Left lung (tissue), 10 donors: ENCODE data around the gene NDUFV1. TPM values are rescaled to one million over a fixed set of nuclear protein-coding genes. Genes with fewer than 3 reads are reported as not detected.
"Not testable (repeated sequence)": the region's sequence is repeated elsewhere in the genome, so short reads cannot be mapped to it uniquely, and the experiment has no call there.

Experiments used
- ATAC-seq: fragments of 200-7000 bp; cut with Tn5 transposase; one replicate; pipeline ENCODE4 v1.9.1; 2020; ENCODE audit warnings: moderate library complexity
- DNase-seq, 4 donors: peaks; one replicate each; pipeline ENCODE4 v3.0.0-alpha.2; 2013 to 2020
- H3K27ac ChIP-seq, 2 donors: fragments of 200-600 bp; sonication (generic) in 1 of 2; one replicate each; pipeline versions ENCODE4 v1.5.0 to v1.8.0; 2020 to 2021
- H3K27me3 ChIP-seq, 2 donors: fragments of 200-600 bp; sonication (generic) in 1 of 2; one replicate each; pipeline versions ENCODE4 v1.5.0 to v1.8.0; 2020 to 2021
- H3K36me3 ChIP-seq, 2 donors: fragments of 200-600 bp; sonication (generic) in 1 of 2; one replicate each; pipeline versions ENCODE4 v1.5.0 to v1.8.0; 2020 to 2021
- H3K4me1 ChIP-seq, 2 donors: fragments of 200-600 bp; one replicate each; pipeline ENCODE4 v1.8.0; 2021
- H3K4me3 ChIP-seq, 2 donors: fragments of 200-600 bp; sonication (generic) in 1 of 2; one replicate each; pipeline versions ENCODE4 v1.5.0 to v1.8.0; 2020 to 2021; ENCODE audit warnings: mild to moderate bottlenecking in 1 of 2
- H3K9me3 ChIP-seq, 2 donors: fragments of 200-600 bp; sonication (generic) in 1 of 2; one replicate each; pipeline versions ENCODE4 v1.5.0 to v1.8.0; 2020 to 2021
- intact Hi-C, 2 donors: fragments of 100-400 bp; cut with DNase I; formaldehyde crosslinking; loops; one replicate each; pipeline versions ENCODE4 v1.11.2 to v1.14.2; 2022
- polyA plus RNA-seq, 6 donors: library from polyadenylated mRNA; unstranded; fragments of 120-200 nt; gene quantifications; one replicate each; pipeline ENCODE4 v1.2.1, GENCODE V29; 2013; ENCODE audit not compliant: insufficient read length in 6 of 6
- total RNA-seq, 2 donors: library from RNA; stranded (reverse); fragmentation: NEBNext Ultra II Directional; extraction: Animal tissue kit (Norgen Biotek cat#: 25700); gene quantifications; one replicate each; pipeline ENCODE4 v1.2.1, GENCODE V29; 2021
- TF ChIP-seq, protein P1 (sequence below), 2 donors: fragments of 200-600 bp; sonication (generic) in 1 of 2; IDR thresholded peaks; one replicate each; pipeline versions ENCODE4 v1.5.0 to v1.8.0; 2021; ENCODE audit warnings: antibody characterized with exemption in 2 of 2
- donor health status: DM: no; HTN: yes; CAD: no.
- donor health status: DM: no; HTN: no; CAD: no.

The NDUFV1 gene
- total and polyA plus RNA-seq, 8 donors = 136 to 204 (median 163) TPM

DNA sequence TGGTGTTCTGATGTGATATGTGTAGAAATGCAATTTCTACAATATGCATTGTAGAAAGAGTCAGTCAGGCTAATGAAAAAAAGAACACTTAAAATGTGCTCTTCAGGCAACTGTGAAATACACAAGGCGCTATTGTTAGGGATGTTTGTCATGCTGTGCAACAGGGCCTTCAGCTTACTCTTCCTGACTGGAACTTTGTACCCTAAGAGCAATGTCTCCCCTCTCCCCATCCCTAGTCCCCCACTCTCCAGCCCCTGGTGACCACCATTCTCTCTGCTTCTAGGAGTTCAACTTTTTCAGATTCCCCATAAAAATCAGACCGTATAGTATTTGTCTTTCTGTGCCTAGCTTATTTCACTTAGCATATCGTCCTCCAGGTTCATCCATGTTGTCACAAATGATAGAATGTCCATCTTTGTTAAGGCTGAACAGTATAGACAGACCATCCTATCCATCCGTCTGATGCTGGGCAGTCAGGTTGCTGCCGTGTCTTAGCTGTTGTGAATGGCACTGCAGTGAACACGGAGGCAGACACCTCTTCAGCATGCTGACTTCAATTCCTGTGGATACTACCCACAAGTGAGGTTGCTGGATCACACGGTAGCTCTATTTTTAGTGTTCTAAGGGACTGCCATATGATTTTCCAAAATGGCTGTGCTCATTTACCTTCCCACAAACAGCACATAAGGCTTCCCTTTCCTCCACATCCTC is 10.7 kb downstream of the NDUFV1 start:
- intact Hi-C loops = no loop called here
- TF ChIP-seq, protein P1, sequence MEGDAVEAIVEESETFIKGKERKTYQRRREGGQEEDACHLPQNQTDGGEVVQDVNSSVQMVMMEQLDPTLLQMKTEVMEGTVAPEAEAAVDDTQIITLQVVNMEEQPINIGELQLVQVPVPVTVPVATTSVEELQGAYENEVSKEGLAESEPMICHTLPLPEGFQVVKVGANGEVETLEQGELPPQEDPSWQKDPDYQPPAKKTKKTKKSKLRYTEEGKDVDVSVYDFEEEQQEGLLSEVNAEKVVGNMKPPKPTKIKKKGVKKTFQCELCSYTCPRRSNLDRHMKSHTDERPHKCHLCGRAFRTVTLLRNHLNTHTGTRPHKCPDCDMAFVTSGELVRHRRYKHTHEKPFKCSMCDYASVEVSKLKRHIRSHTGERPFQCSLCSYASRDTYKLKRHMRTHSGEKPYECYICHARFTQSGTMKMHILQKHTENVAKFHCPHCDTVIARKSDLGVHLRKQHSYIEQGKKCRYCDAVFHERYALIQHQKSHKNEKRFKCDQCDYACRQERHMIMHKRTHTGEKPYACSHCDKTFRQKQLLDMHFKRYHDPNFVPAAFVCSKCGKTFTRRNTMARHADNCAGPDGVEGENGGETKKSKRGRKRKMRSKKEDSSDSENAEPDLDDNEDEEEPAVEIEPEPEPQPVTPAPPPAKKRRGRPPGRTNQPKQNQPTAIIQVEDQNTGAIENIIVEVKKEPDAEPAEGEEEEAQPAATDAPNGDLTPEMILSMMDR (IDR thresholded peaks at IDR 0.05) = no peak
- no peak for DNase-seq
- Histone ChIP-seq H3K4me3 (no peak overlapping the region), H3K36me3 (peaks cover 0 to 9% of the 10 kb centered on the region in 2 donors), H3K27ac (no peak overlapping the region), H3K9me3 (no peaks in the 10 kb centered on the region), H3K27me3 (peaks cover 0 to 33% of the 10 kb centered on the region in 2 donors), H3K4me1 (peaks cover 4 to 15% of the 10 kb centered on the region in 2 donors)
- no peak for ATAC-seq

DNA sequence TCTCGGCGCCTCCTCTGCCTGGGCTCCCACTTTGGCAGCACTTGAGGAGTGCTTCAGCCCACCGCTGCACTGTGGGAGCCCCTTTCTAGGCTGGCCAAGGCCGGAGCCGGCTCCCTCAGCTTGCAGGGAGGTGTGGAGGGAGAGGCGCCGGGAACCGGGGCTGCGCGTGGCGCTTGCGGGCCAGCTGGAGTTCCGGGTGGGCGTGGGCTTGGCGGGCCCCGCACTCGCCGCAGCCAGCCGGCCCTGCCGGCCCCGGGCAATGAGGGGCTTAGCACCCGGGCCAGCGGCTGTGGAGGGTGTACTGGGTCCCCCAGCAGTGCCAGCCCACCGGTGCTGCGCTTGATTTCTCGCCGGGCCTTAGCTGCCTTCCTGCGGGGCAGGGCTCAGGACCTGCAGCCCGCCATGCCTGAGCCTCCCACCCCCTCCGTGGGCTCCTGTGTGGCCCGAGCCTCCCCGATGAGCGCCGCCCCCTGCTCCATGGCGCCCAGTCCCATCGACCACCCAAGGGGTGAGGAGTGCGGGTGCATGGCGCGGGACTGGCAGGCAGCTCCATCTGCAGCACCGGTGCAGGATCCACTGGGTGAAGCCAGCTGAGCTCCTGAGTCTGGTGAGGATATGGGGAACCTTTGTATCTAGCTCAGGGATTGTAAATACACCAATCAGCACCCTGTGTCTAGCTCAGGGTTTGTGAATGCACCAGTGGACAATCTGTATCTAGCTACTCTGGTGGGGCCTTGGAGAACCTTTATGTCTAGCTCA is 12.3 kb downstream of the NDUFV1 start:
- H3K36me3 ChIP-seq, intact Hi-C loops, H3K4me1 ChIP-seq, ATAC-seq, H3K4me3 ChIP-seq, H3K9me3 ChIP-seq, H3K27ac ChIP-seq, DNase-seq: not testable (repeated sequence)
- H3K27me3 ChIP-seq = peaks cover 0 to 32% of the 10 kb centered on the region in 2 donors

DNA sequence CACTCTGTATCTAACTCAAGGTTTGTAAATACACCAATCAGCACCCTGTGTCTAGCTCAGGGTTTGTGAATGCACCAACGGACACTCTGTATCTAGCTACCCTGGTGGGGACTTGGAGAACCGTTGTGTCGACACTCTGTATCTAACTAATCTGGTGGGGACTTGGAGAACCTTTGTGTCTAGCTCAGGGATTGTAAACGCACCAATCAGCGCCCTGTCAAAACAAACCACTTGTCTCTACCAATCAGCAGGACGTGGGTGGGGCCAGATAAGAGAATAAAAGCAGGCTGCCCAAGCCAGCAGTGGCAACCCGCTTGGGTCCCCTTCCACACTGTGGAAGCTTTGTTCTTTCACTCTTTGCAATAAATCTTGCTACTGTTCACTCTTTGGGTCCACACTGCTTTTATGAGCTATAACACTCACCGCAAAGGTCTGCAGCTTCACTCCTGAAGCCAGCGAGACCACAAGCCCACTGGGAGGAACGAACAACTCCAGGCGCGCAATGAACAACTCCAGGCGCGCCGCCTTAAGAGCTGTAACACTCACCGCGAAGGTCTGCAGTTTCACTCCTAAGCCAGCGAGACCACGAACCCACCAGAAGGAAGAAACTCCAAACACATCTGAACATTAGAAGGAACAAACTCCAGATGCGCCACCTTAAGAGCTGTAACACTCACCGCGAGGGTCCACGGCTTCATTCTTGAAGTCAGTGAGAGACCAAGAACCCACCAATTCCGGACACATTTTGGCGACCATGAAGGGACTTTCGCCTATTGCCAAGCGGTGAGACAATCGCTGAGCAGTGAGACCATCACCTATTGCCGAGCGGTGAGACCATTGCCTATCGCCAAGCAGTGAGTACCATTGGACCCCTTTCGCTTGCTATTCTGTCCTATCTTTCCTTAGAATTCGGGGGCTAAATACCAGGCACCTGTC is 13.2 kb downstream of the NDUFV1 start:
- DNase-seq, H3K27ac ChIP-seq, H3K4me3 ChIP-seq, H3K9me3 ChIP-seq, ATAC-seq, intact Hi-C loops, H3K4me1 ChIP-seq, H3K36me3 ChIP-seq: not testable (repeated sequence)
- peaks cover 0 to 23% of the 10 kb centered on the region in 2 donors for H3K27me3 ChIP-seq

DNA sequence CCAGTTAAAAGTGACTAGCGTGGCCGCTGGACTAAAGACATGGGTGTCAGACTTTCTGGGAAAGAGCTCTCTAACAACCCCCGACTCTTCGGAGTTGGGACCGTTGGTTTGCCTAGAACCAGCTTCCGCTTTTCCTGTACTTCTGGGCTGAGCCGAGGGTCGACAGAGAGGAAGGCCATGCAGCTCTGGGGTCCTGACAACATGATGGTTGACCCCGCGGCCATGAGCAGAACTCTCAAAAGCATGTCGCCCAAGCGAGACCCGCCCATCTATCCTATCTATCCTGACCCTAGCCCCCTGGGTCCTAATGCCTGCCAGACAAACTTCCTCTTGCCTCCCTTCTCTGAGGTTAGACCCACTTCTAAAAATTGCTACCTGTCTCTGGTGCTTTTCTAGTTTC is 13.9 kb downstream of the NDUFV1 start:
- DNase-seq, H3K9me3 ChIP-seq, H3K4me1 ChIP-seq, H3K4me3 ChIP-seq, H3K27ac ChIP-seq, ATAC-seq, intact Hi-C loops, H3K36me3 ChIP-seq: not testable (repeated sequence)
- H3K27me3 ChIP-seq = peaks cover 0 to 16% of the 10 kb centered on the region in 2 donors

DNA sequence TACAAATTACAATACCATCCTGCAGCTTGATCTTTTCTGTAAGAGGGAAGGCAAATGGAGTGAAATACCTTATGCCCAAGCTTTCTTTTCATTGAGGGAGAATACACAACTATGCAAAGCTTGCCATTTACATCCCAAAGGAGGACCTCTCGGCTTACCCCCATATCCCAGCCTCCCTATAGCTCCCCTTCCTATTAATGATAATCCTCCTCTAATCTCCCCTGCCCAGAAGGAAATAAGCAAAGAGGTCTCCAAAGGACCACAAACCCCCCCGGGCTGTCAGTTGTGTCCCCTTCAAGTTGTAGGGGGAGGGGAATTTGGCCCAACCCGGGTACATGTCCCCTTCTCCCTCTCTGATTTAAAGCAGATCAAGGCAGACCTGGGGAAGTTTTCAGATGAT is 15.2 kb downstream of the NDUFV1 start:
- DNase-seq, H3K36me3 ChIP-seq, H3K9me3 ChIP-seq, H3K27ac ChIP-seq, intact Hi-C loops, ATAC-seq, H3K4me1 ChIP-seq, H3K27me3 ChIP-seq, H3K4me3 ChIP-seq: not testable (repeated sequence)

DNA sequence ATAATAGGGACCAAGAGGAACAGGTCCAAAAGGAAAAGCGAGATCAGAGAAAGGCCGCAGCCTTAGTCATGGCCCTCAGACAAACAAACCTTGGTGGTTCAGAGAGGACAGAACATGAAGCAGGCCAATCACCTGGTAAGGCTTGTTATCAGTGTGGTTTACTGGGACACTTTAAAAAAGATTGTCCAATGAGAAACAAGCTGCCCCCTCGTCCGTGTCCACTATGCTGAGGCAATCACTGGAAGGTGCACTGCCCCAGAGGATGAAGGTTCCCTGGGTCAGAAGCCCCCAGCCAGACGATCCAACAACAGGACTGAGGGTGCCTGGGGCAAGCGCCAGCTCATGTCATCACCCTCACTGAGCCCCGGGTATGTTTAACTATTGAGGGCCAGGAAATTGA is 16.2 kb downstream of the NDUFV1 start:
- H3K4me1 ChIP-seq, H3K4me3 ChIP-seq, intact Hi-C loops, H3K27me3 ChIP-seq, H3K27ac ChIP-seq, DNase-seq, ATAC-seq, H3K36me3 ChIP-seq, H3K9me3 ChIP-seq: not testable (repeated sequence)

DNA sequence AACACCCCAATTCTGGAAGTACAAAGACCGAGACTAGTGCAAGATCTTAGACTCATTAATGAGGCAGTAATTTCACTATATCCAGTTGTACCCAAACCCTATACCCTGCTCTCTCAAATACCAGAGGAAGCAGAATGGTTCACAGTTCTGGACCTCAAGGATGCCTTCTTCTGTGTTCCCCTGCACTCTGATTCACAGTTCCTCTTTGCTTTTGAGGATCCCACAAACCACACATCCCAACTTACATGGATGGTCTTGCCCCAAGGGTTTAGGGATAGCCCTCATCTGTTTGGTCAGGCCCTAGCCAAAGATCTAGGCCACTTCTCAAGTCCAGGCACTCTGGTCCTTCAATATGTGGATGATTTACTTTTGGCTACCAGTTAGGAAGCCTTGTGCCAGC is 17.1 kb downstream of the NDUFV1 start:
- intact Hi-C loops, DNase-seq, ATAC-seq, H3K9me3 ChIP-seq, H3K27ac ChIP-seq, H3K4me1 ChIP-seq, H3K36me3 ChIP-seq, H3K4me3 ChIP-seq, H3K27me3 ChIP-seq: not testable (repeated sequence)

DNA sequence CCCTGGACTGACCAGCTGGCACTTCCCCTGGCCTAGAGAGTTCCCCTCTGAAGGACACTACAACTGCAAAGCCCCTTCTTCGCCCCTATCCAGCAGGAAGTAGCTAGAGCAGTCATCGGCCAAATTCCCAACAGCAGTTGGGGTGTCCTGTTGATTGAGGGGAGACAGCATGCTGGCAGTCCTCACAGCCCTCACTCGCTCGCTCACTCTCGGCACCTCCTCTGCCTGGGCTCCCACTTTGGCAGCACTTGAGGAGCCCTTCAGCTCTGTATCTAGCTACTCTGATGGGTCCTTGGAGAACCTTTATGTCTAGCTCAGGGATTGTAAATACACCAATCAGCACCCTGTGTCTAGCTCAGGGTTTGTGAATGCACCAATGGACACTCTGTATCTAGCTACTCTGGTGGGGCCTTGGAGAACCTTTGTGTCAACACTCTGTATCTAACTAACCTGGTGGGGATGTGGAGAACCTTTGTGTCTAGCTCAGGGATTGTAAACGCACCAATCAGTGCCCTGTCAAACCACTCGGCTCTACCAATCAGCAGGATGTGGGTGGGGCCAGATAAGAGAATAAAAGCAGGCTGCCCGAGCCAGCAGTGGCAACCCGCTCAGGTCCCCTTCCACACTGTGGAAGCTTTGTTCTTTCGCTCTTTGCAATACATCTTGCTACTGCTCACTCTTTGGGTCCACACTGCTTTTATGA is 19.5 kb downstream of the NDUFV1 start:
- intact Hi-C loops, H3K27ac ChIP-seq, DNase-seq, H3K9me3 ChIP-seq, H3K27me3 ChIP-seq, ATAC-seq, H3K36me3 ChIP-seq, H3K4me3 ChIP-seq: not testable (repeated sequence)
- peaks cover 0 to 20% of the 10 kb centered on the region in 2 donors for H3K4me1 ChIP-seq
